CD4-positive, alpha-beta T cell treated with Interleukin-17A for 4 hours (primary cell): ENCODE results near the gene TTC28.
"Not testable (repeated sequence)": the region's sequence is repeated elsewhere in the genome, so short reads cannot be mapped to it uniquely, and the experiment has no call there.

Source experiments
- DNase-seq: peaks from one replicate; pipeline ENCODE4 v3.0.0-alpha.2; 2020; ENCODE audit warnings: mixed read lengths

The TTC28 gene

GRCh38 chr22:28553108-28553866, 126.4 kb downstream of the TTC28 start:
- DNase-seq = not testable (repeated sequence)

DNA sequence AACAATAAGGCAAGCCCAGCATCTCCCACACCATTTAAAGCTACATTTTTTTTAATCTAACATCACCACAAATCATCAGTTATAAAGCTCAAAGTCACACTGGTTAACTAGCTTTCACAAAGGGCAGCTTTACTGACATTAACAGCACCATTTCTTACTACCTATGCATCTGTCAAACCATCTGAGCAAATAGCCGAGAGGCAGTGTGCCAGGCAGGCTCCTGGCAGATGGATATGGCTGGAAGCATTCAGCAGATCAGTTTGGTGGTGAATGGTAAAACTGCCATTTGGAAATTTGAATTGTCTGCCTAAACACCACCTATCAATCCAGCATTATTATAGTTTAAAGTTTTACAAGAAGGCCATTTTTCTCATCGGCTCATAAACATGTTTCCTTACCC, 131.2 kb downstream of the TTC28 start:
- no peak for DNase-seq

- no peak for DNase-seq
Observed at GRCh38 chr22:28547132-28547842, 132.4 kb downstream of the TTC28 start.

GRCh38 chr22:28544431-28544868, 135.2 kb downstream of the TTC28 start:
- no peak for DNase-seq

DNA sequence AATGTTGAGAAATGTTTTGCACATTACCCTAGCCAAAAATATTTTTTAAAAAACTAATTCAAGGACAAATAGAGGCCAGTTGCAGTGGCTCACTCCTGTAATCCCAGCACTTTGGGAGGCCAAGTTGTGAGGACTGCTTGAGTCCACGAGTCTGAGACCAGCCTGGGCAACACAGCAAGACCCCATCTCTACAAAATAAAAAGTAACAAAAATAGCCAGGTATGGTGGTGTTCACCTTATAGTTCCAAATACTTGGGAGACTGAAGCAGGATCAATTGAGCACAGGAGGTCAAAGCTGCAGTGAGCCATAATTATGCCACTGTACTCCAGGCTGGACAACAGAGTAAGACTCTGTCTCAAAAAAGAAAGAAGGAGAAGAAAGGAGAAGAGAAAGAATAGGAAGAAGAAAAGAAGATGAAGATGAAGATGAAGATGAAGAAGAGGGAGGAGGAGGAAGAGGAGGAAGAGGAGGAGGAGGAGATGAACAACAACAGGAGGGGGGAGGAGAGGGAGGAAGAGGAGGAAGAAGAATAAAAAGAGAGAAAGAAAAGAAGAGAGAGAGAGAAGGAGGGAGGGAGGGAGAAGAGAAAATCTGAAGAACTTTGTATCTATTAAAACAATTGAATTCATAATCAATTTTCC, 136.5 kb downstream of the TTC28 start:
- DNase-seq = no peak

GRCh38 chr22:28541137-28541536, 138.5 kb downstream of the TTC28 start:
- DNase-seq = no peak

GRCh38 chr22:28538922-28539321, 140.7 kb downstream of the TTC28 start:
- DNase-seq = no peak

GRCh38 chr22:28530565-28530964, 149.1 kb downstream of the TTC28 start:
- DNase-seq = not testable (repeated sequence)

DNA sequence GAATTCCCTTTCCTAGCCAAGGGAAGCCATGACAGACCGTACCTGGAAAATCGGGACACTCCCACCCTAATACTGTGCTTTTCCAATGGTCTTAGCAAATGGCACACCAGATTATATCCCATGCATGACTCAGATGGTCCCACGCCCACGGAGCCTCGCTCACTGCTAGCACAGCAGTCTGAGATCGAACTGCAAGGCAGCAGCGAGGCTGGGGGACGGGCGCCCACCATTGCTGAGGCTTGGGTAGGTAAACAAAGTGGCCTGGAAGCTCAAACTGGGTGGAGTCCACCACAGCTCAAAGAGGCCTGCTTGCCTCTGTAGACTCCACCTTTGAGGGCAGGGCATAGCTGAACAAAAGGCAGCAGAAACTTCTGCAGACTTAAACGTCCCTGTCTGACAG, 150.5 kb downstream of the TTC28 start:
- not testable (repeated sequence) for DNase-seq

DNA sequence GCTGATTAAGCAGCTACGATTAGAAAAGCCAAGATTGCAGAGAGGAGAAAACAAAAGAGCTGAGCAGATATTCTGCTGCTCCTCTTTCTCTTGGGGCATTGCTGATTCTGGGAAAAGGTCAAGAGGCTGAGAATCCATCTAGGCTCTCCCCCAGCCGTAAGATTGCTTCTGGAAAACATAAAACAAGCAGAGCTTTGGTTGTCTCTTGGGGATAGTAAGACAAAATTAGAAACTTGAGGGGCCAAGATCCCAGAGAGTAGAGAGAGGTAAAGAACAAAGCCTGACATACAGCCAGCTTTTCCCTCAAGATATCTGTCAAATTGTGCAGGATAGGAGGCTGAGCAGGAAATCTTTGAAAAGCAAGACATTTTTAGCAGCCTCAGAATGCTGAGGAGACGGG, 158.2 kb downstream of the TTC28 start:
- no peak for DNase-seq

- no peak for DNase-seq
Observed at GRCh38 chr22:28514321-28514821, 165.3 kb downstream of the TTC28 start.

GRCh38 chr22:28512387-28512786, 167.3 kb downstream of the TTC28 start:
- not testable (repeated sequence) for DNase-seq

DNA sequence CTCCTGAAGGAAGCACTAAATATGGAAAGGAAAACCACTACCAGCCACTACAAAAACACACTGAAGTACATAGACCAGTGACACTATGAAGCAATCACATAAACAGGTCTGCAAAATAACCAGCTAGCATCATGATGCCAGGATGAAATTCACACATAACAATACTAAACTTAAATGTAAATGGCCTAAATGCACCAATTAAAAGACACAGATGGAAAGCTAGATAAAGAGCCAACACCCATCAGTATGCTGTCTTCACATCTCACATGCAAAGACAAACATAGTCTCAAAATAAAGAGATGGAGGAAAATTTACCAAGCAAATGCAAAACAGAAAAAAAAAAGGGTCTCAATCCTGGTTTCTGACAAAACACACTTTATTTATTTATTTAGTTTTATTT, 171.7 kb downstream of the TTC28 start:
- no peak for DNase-seq

- DNase-seq = no peak
Observed at GRCh38 chr22:28506150-28506535, 173.5 kb downstream of the TTC28 start.

- no peak for DNase-seq
Observed at GRCh38 chr22:28505416-28506149, 174.1 kb downstream of the TTC28 start.

GRCh38 chr22:28500006-28500405, 179.6 kb downstream of the TTC28 start:
- no peak for DNase-seq

- DNase-seq = no peak
Observed at GRCh38 chr22:28498044-28498443, 181.6 kb downstream of the TTC28 start.

DNA sequence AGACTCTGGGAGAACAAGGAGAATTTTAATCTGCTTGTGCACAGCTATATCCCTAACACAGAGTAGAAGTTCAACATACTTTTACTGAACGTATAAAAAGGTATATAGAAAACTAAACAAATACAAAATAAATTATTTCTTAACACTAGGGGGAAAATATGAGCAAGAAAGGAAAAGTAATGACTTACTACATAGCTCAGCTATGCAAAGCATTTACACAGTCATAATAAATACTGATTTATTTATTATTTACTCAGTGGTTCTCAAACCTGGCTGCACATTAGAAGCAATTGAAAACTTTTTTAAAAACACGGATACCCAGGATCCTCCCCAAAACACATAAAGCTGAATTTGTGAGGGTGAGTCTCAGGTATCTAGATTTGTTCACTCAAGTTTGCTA, 182.5 kb downstream of the TTC28 start:
- no peak for DNase-seq

GRCh38 chr22:28491289-28491688, 188.4 kb downstream of the TTC28 start:
- DNase-seq = not testable (repeated sequence)

DNA sequence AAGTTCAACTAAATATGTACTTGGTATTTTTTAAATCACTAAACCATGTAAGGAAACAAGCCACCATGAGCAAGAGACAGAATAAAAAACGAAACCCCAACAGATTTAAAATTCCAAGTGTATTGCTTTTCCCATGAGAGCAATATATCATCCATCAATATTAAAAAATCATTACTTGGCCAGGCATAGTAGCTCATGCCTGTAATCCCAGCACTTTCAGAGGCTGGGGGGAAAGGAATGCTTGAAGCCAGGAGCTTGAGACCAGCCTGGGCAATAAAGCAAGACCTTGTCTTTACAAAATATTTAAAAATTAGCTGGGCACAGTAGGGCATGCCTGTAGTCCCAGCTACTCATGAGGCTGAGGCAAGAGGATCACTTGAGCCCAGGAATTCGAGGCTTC, 190.8 kb downstream of the TTC28 start:
- DNase-seq = no peak

DNA sequence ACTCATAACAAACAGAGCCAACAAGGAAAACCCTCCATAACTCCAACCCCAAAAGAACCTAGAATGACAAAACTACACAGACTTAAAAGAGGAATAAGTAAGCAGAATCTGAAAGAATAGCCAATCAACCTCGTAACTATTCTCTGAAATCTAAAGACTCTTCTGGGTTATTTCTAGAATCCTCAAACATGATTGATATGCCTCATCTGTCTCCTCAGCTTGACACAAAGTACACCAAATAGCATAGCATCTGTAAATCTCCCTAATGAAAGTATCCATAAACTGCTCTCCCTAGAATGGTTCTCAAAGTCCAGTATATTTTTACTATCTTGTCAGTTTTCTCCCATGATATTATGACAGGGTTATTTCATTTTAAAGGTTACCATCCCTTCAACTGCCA, 195.0 kb downstream of the TTC28 start:
- DNase-seq = no peak

- DNase-seq = no peak
Observed at GRCh38 chr22:28481725-28482124, 197.9 kb downstream of the TTC28 start.
